Measurements from ENCODE around the gene GRPR. TPM values are rescaled to one million over a fixed set of nuclear protein-coding genes. Genes with fewer than 3 reads are reported as not detected.
"Not testable (repeated sequence)": the region's sequence is repeated elsewhere in the genome, so short reads cannot be mapped to it uniquely, and the experiment has no call there.

GRPR gene
- total and polyA plus RNA-seq, 2 donors, result 0.11 to 1.1 TPM

DNA sequence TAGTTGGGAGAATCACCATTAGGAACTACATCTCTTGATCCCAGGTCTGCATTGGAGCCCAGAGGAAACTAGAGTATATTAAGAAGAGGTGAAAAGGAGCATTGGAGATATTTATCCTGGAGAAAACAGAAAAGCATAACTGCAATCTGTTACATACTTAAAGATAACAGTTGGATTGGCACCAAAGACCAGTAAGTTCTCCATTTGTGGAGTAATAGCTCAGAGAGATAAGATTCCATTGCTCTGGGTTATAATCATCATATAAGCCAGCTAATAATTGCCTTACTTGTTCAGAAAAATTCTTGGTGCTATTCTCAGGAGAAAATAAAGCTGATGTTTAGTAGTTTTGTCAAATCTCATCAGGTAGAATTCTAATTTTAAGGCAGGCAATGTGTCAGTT is 20.6 kb downstream of the GRPR start:
- H3K27ac ChIP-seq (ENCODE audit: low read depth), result no peak overlapping the region
- H3K36me3 ChIP-seq (ENCODE audit: insufficient read depth), result no peaks in the 10 kb centered on the region
- DNase-seq (ENCODE audit: extremely low spot score), result no peak
- H3K4me3 ChIP-seq (ENCODE audit: low read depth, low read length), result no peak overlapping the region
- no peaks in the 10 kb centered on the region for H3K4me1 ChIP-seq (ENCODE audit: insufficient read depth)

DNA sequence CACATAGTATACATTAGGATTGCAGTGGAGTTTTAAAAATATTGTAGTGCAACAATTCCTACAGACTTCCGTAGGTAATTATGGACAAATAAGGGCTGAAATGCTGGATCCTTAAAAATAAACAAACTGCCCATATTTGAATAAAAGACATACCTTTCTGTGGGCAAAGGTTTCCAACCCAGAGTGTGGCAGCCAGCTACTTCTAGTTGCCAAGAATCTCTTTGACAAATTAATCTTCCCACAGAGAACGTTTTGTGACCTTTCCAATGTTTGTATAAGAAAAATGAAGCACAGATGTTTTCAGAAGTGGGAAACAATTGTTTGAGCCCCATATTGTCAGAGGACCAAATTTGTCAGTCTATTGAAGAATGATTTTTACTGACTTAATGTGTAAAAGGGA is 21.1 kb downstream of the GRPR start:
- WGBS, result 27% methylated on average over 2 of the region's 2 CpGs
- Histone ChIP-seq H3K36me3 (ENCODE audit: insufficient read depth) (no peaks in the 10 kb centered on the region), H3K4me3 (ENCODE audit: low read depth, low read length) (no peak overlapping the region), H3K27ac (ENCODE audit: low read depth) (no peak overlapping the region), H3K4me1 (ENCODE audit: insufficient read depth) (no peaks in the 10 kb centered on the region)
- DNase-seq (ENCODE audit: extremely low spot score), result no peak

DNA sequence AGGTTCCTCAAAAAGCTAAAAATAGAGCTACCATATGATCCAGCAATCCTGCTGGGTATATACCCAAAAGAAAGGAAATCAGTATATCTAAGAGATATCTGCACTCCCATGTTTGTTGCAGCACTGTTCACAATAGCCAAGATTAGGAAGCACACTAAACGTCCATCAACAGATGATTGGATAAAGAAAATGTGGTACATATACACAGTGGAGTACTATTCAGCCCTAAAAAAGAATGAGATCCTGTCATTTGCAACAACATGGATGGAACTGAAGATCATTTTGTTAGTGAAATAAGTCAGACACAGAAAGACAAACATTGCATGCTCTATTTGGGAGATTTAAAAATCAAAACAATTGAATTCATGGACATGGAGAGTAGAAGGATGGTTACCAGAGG is 21.7 kb downstream of the GRPR start:
- not testable (repeated sequence) for DNase-seq (ENCODE audit: extremely low spot score); H3K27ac ChIP-seq (ENCODE audit: low read depth); H3K4me1 ChIP-seq (ENCODE audit: insufficient read depth); H3K36me3 ChIP-seq (ENCODE audit: insufficient read depth); H3K4me3 ChIP-seq (ENCODE audit: low read depth, low read length)
- WGBS, result 66% methylated on average over 1 of the region's 1 CpG

DNA sequence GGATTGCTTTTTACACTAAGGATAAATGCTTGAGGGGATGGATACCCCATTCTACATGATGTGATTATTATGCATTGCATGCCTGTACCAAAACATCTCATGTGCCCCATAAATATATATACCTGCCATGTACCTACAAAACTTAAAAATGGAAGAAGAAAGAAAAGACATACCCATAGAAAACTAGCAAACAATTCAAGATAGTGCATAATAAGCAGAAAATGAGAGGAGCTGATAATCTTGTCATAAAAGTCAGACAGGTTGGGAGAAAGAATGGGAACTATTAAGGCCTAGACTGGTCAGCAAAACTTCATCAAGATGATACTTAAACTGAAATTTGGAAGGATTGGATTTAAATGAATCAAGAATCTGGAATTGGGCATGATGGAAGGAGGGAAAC is 22.3 kb downstream of the GRPR start:
- no peak overlapping the region for H3K4me3 ChIP-seq (ENCODE audit: low read depth, low read length)
- H3K36me3 ChIP-seq (ENCODE audit: insufficient read depth), result no peaks in the 10 kb centered on the region
- no peaks in the 10 kb centered on the region for H3K4me1 ChIP-seq (ENCODE audit: insufficient read depth)
- no peak overlapping the region for H3K27ac ChIP-seq (ENCODE audit: low read depth)
- no peak for DNase-seq (ENCODE audit: extremely low spot score)

DNA sequence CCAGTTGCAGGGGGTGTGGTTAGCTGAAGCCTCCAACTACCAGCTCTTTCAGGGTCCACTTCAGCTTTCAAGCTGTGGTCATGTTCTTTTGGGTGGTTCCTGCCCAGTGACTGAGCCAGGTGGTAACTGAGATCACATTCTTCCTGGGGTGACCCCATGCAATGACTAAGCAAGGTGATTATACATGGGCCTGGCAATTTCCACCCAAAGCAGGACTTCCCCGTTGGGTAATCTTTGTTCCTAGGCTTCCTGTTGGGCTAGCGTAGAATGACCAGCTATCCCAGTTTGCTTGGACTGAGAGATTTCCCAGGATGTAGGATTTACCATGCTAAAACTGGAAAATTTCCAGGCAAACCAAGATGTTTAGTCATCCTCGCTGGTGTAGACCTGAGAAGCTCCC is 25.5 kb downstream of the GRPR start:
- no peak for DNase-seq (ENCODE audit: extremely low spot score)
- Histone ChIP-seq H3K4me1 (ENCODE audit: insufficient read depth) (no peaks in the 10 kb centered on the region), H3K27ac (ENCODE audit: low read depth) (no peak overlapping the region), H3K36me3 (ENCODE audit: insufficient read depth) (no peaks in the 10 kb centered on the region), H3K4me3 (ENCODE audit: low read depth, low read length) (no peak overlapping the region)
- WGBS, result 91% methylated on average over 3 of the region's 3 CpGs

DNA sequence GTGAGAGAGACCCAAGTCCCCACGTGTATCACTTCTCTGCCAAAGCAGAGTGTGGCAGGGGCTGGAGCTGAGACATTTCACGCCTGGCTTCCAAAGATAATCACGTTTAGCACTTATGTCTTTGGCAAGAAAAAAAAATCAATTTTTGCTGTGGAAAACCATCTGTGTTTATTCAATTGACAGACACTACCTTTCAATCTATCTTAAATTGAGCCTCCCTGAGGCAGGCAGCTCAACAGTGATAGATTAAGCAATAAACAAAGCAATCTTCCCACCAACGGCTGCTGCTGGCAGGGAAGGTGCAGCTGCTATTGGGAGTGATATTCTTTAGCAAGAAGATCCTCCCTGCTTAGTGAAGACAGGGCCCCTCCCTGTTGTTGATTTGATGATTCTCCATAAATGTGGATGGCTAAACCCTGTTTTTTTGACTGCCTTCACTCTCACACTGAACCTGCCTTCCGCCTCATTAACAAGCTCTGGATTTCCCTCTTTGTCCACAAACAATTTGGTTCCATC is 32.3 kb downstream of the GRPR start:
- Histone ChIP-seq H3K4me3 (ENCODE audit: low read depth, low read length) (no peak overlapping the region), H3K27ac (ENCODE audit: low read depth) (no peak overlapping the region), H3K36me3 (ENCODE audit: insufficient read depth) (no peaks in the 10 kb centered on the region), H3K4me1 (ENCODE audit: insufficient read depth) (no peaks in the 10 kb centered on the region)
- no peak for DNase-seq (ENCODE audit: extremely low spot score)
- WGBS, result 68% methylated on average over 5 of the region's 5 CpGs

DNA sequence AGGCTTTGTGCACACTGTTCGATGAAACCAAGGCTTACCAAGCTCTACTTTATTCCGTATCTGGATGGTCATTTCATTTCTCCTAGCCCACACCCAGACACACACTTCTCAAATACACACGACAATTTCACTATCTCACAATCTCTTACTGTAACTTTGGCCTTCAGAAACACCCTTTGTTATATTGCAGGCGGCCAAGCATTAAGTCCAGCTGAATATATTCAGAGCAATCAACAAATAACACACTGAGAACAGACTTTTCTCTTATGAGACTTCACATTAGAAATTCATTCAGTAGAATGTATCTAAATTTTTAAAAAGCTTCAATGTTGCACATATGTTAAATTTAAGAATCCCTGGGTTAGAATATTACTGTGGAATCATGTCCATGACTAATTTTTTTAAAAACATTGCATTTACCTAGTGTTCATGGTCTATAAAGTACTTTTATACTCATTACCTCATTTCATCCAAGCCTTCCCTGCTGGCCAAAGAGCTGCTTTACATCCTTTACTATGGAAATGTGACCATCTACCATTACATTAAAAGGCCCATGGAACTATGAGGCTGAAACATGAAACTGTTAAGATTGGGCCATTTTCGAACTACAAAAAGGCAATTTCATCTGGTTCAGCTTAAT is 33.4 kb downstream of the GRPR start:
- no peaks in the 10 kb centered on the region for H3K4me1 ChIP-seq (ENCODE audit: insufficient read depth)
- no peak overlapping the region for H3K4me3 ChIP-seq (ENCODE audit: low read depth, low read length)
- no peak overlapping the region for H3K27ac ChIP-seq (ENCODE audit: low read depth)
- 88% methylated on average over 5 of the region's 5 CpGs for WGBS
- no peak for DNase-seq (ENCODE audit: extremely low spot score)
- no peaks in the 10 kb centered on the region for H3K36me3 ChIP-seq (ENCODE audit: insufficient read depth)

DNA sequence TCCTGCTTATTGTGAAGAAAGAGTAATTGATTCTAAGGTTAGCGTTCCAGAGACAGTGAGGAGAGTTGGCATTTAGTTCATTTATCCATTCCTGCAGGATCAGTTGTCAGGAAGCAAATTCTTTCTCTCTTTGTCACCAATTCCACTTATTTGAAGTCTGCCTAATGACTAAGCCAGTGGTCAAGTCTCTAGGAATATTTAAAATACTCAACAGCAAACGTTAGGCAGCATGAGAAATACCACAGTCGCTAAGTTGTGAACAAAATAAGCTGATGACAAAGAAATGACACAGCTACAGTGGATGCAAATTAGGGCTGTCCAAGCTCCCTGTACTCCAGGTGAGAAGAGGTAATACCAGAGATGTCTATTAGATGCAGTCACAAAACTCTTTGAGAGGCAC is 37.4 kb downstream of the GRPR start:
- H3K27ac ChIP-seq (ENCODE audit: low read depth), result no peak overlapping the region
- no peak for DNase-seq (ENCODE audit: extremely low spot score)
- WGBS, result 71% methylated on average over 3 of the region's 3 CpGs
- no peaks in the 10 kb centered on the region for H3K4me1 ChIP-seq (ENCODE audit: insufficient read depth)
- no peak overlapping the region for H3K4me3 ChIP-seq (ENCODE audit: low read depth, low read length)
- no peaks in the 10 kb centered on the region for H3K36me3 ChIP-seq (ENCODE audit: insufficient read depth)

DNA sequence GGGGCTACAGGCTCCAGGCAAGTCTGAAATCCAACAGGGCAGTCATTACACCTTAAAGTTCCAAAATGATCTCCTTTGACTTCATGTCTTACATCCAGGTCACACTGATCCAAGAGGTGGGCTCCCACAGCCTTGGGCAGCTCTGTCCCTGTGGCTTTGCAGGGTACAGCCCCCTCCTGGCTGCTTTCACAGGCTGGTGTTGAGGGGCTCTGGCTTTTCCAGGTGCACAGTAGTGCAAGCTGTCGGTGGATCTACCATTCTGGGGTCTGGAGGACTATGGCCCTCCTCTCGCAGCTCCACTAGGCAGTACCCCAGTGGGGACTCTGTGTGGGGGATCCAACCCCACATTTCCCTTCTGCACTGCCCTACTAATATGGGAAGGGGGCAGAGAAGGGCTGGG is 37.8 kb downstream of the GRPR start:
- not testable (repeated sequence) for H3K4me3 ChIP-seq (ENCODE audit: low read depth, low read length); DNase-seq (ENCODE audit: extremely low spot score); H3K4me1 ChIP-seq (ENCODE audit: insufficient read depth); H3K27ac ChIP-seq (ENCODE audit: low read depth); H3K36me3 ChIP-seq (ENCODE audit: insufficient read depth)
- WGBS, result 98% methylated on average over 2 of the region's 2 CpGs

DNA sequence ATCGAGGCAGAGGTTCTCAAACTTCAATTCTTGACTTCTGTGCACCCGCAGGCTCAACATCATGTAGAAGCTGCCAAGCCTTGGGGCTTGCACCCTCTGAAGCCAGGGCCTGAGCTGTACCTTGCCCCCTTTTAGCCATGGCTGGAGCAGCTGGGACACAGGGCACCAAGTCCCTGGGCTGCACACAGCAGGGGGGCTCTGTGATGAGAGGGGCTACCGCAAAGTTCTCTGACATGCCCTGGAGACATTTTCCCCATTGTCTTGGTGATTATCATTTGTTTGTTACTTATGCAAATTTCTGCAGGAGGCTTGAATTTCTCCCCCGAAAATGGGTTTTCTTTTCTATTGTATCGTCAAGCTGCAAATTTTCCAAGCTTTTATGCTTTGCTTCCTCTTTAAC is 39.0 kb downstream of the GRPR start:
- Histone ChIP-seq H3K36me3 (ENCODE audit: insufficient read depth) (no peaks in the 10 kb centered on the region), H3K4me3 (ENCODE audit: low read depth, low read length) (no peak overlapping the region), H3K4me1 (ENCODE audit: insufficient read depth) (no peaks in the 10 kb centered on the region), H3K27ac (ENCODE audit: low read depth) (no peak overlapping the region)
- DNase-seq (ENCODE audit: extremely low spot score), result no peak
- whole genome bisulfite sequencing, result 74% methylated on average over 5 of the region's 5 CpGs

DNA sequence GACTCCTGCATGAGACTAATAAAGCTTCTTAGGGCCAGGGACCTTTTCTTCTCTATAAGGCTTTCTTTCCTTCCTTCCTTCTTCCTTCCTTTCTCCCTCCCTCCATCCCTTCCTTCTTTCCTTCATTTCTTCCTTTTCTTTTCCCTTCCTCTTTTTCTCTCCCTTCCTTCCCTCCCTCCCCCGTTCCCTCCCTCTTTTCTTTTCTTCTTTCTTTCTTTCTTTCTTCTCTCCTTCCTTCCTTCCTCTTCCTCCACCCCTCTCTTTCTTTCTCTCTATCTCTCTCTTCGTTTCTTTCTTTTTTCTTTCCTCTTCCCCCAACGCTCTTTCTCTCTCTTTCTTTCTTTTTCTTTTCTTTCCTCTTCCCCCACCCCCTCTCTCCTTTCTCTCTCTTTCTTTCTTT is 41.4 kb downstream of the GRPR start:
- DNase-seq (ENCODE audit: extremely low spot score), result no peak
- Histone ChIP-seq H3K4me3 (ENCODE audit: low read depth, low read length) (no peak overlapping the region), H3K4me1 (ENCODE audit: insufficient read depth) (no peaks in the 10 kb centered on the region), H3K36me3 (ENCODE audit: insufficient read depth) (no peaks in the 10 kb centered on the region), H3K27ac (ENCODE audit: low read depth) (no peak overlapping the region)
- WGBS, result 86% methylated on average over 3 of the region's 3 CpGs

DNA sequence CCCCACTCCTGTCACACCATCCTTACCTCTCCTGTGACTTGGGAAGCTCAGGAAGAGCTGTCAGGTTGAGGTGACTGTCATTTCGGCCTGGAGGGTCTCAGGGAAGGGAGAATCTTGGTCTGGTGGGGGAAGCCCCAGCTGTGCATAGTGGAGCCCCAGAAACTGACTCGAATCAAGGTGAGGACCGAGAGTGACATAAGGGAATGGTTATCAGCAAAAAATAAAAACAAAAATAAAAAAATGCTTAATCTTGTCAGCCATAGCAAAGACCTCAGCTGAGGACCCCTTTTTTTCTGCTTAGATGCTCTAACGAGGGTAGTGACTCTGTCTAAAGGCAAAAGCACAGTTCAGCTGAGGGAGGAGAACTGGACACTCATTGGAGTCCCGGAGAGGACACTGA is 43.8 kb downstream of the GRPR start, which contains the start of gene MAGEB17:
TSS of gene MAGEB17 (plus strand) at position 301 of the 400 bp plus-strand sequence. CDS start 2,902 bp downstream, outside the sequence.
- H3K4me1 ChIP-seq (ENCODE audit: insufficient read depth), result no peaks in the 10 kb centered on the region
- H3K27ac ChIP-seq (ENCODE audit: low read depth), result no peak within 1 kb of the TSS
- H3K36me3 ChIP-seq (ENCODE audit: insufficient read depth), result no peaks in the 10 kb centered on the region
- DNase-seq (ENCODE audit: extremely low spot score), result no peak
- 85% methylated on average over 5 of the region's 5 CpGs for WGBS
- H3K4me3 ChIP-seq (ENCODE audit: low read depth, low read length), result no peak within 1 kb of the TSS

DNA sequence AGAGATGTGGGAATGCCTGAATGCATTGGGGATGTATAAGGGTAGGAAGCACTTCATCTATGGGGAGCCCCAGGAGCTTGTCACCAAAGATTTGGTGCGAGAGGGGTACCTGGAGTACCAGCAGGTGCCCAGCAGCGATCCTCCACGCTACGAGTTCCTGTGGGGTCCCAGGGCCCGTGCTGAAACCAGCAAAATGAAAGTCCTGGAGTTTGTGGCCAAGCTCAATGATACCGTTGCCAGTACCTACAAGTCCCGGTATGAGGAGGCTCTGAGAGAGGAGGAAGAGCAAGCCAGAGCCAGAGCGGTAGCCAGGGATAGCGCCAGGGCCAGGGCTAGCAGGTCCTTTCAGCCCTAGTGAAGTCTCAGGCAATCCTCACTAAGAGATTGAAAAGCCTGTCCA is 47.7 kb downstream of the GRPR start:
- Histone ChIP-seq H3K4me1 (ENCODE audit: insufficient read depth) (no peaks in the 10 kb centered on the region), H3K36me3 (ENCODE audit: insufficient read depth) (no peaks in the 10 kb centered on the region), H3K27ac (ENCODE audit: low read depth) (no peak overlapping the region), H3K4me3 (ENCODE audit: low read depth, low read length) (no peak overlapping the region)
- no peak for DNase-seq (ENCODE audit: extremely low spot score)
- WGBS, result 94% methylated on average over 9 of the region's 9 CpGs

DNA sequence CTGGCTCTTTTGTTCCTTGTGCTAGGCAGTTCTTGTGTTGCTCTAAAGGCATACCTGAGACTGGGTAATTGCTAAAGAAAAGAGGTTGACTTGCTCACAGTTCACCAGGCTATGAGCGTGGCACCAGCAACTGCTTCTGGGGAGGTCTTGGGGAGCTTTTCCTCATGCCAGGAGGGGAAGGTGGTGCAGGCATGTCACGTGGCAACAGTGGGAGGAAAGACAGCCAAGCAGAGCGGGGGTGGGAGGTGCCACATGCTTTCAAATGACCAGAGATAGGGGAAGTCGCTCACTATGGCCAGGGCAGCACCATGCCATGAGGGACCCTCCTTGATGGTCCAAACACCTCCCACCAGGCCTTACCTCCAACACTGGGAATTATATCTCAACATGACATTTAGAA is 48.6 kb downstream of the GRPR start:
- no peak for DNase-seq (ENCODE audit: extremely low spot score)
- Histone ChIP-seq H3K36me3 (ENCODE audit: insufficient read depth) (no peaks in the 10 kb centered on the region), H3K27ac (ENCODE audit: low read depth) (no peak overlapping the region), H3K4me3 (ENCODE audit: low read depth, low read length) (no peak overlapping the region), H3K4me1 (ENCODE audit: insufficient read depth) (no peaks in the 10 kb centered on the region)
- WGBS, result 95% methylated on average over 4 of the region's 4 CpGs

DNA sequence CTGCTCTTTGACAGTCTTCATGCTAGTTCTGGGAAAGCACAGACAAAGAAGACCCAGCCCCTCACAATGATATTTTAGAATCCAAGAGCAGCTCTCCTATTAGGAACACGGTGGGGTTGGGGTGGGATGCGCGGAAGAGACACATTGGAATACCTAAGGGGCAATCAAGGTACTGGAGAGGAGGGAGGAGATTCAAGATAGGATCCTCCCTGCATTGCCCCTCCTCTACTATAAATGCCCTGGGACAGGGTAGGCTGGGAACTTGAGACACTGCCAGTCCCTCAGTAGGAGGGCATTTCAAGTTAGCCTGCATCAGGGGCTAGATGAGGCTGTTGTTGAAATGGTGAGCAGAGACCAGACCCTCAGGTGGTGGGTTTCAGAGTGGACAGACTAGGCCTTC is 49.0 kb downstream of the GRPR start:
- H3K4me1 ChIP-seq (ENCODE audit: insufficient read depth), result no peaks in the 10 kb centered on the region
- no peak overlapping the region for H3K27ac ChIP-seq (ENCODE audit: low read depth)
- no peaks in the 10 kb centered on the region for H3K36me3 ChIP-seq (ENCODE audit: insufficient read depth)
- DNase-seq (ENCODE audit: extremely low spot score), result no peak
- no peak overlapping the region for H3K4me3 ChIP-seq (ENCODE audit: low read depth, low read length)
- 99% methylated on average over 3 of the region's 3 CpGs for WGBS
